PC-3 (cell line): ENCODE data around the gene ESF1. TPM values are rescaled to one million over a fixed set of nuclear protein-coding genes. Genes with fewer than 3 reads are reported as not detected.
A peak's percentile ranks its signal among the peaks of the same experiment; 100 is the strongest.

Source experiments
- ATAC-seq: fragments of 200-7000 bp; cut with Tn5 transposase; 2 replicates; pipeline ENCODE4 v1.9.1; 2020; ENCODE audit warnings: mild to moderate bottlenecking, moderate library complexity
- BruUV-seq: library from RNA; stranded (reverse); fragments of 400-500 nt; replicated peaks from 2 replicates; lab custom pipeline; 2021; lab: Mats Ljungman, UMichigan
- CTCF ChIA-PET: fragments of 300-600 bp; sonication (Branson Sonifier 250); formaldehyde crosslinking; loops from one replicate; lab custom pipeline; 2022; ENCODE audit warnings: antibody characterized with exemption; lab: Charles Lee
- POLR2A ChIA-PET: fragments of 300-600 bp; sonication (Branson Sonifier 250); formaldehyde crosslinking; loops from one replicate; lab custom pipeline; 2022; ENCODE audit warnings: antibody characterized with exemption; ENCODE audit not compliant: unreplicated experiment; lab: Charles Lee
- DNase-seq: peaks from one replicate; pipeline ENCODE4 v3.0.0-alpha.2; 2015
- H2AFZ ChIP-seq: fragments of 300-600 bp; sonication (generic); 2 replicates; pipeline ENCODE4 v1.6.0; 2016; ENCODE audit warnings: antibody characterized with exemption, low read length
- H3F3A ChIP-seq: fragments of 300-600 bp; sonication (generic); one replicate; pipeline ENCODE4 v1.6.0; 2017; ENCODE audit warnings: antibody characterized with exemption, low read length, control low read depth, mild to moderate bottlenecking; ENCODE audit not compliant: unreplicated experiment
- H3K27ac ChIP-seq: fragments of 300-600 bp; sonication (generic); 2 replicates; pipeline ENCODE4 v1.5.1; 2016; ENCODE audit warnings: mild to moderate bottlenecking, low read length
- H3K27me3 ChIP-seq: fragments of 300-600 bp; sonication (generic); 2 replicates; pipeline ENCODE4 v1.6.1; 2016; ENCODE audit warnings: low read length, mixed read lengths
- H3K36me3 ChIP-seq: fragments of 300-600 bp; sonication (generic); 2 replicates; pipeline ENCODE4 v1.6.1; 2016; ENCODE audit warnings: low read depth, mixed run types, low read length, mixed read lengths
- H3K4me1 ChIP-seq: fragments of 300-600 bp; sonication (generic); 2 replicates; pipeline ENCODE4 v1.5.1; 2016; ENCODE audit warnings: low read length; ENCODE audit not compliant: insufficient read depth
- H3K4me2 ChIP-seq: fragments of 300-600 bp; sonication (generic); 2 replicates; pipeline ENCODE4 v1.6.0; 2016; ENCODE audit warnings: low read length
- H3K4me3 ChIP-seq: fragments of 300-600 bp; sonication (generic); 2 replicates; pipeline ENCODE4 v1.5.1; 2016; ENCODE audit warnings: mild to moderate bottlenecking, low read length, mixed read lengths
- H3K79me2 ChIP-seq: fragments of 300-600 bp; sonication (generic); 2 replicates; pipeline ENCODE4 v1.6.1; 2017; ENCODE audit warnings: low read length, mixed read lengths
- H3K9ac ChIP-seq: fragments of 300-600 bp; sonication (generic); 2 replicates; pipeline ENCODE4 v1.6.0; 2016; ENCODE audit warnings: mild to moderate bottlenecking, low read length
- H3K9me2 ChIP-seq: fragments of 300-600 bp; sonication (generic); replicated peaks from 2 replicates; pipeline ENCODE4 v1.6.1; 2016; ENCODE audit warnings: mixed run types, low read length, mixed read lengths
- H3K9me3 ChIP-seq: fragments of 300-600 bp; sonication (generic); 2 replicates; pipeline ENCODE4 v1.6.1; 2016; ENCODE audit warnings: low read length, mixed read lengths
- H4K20me1 ChIP-seq: fragments of 300-600 bp; sonication (generic); 2 replicates; pipeline ENCODE4 v1.6.1; 2016; ENCODE audit warnings: low read length, mixed read lengths
- EZH2 ChIP-seq: fragments of 300-600 bp; sonication (generic); IDR thresholded peaks from one replicate; pipeline ENCODE4 v1.6.1; 2017; ENCODE audit warnings: antibody characterized with exemption, mild to moderate bottlenecking, low read length; ENCODE audit not compliant: unreplicated experiment
- EZH2phosphoT487 ChIP-seq: fragments of 300-600 bp; sonication (generic); IDR thresholded peaks from 2 replicates; pipeline ENCODE4 v1.6.1; 2018; ENCODE audit warnings: mild to moderate bottlenecking, antibody characterized with exemption, low read length, borderline replicate concordance
- intact Hi-C: fragments of 100-400 bp; cut with micrococcal nuclease; formaldehyde crosslinking; loops from 2 replicates; pipeline ENCODE4 v1.9.0; 2023
- total RNA-seq: library from RNA; depleted of rRNA; stranded (reverse); fragments of >200 nt; gene quantifications from 2 replicates; pipeline ENCODE4 v1.2.3, GENCODE V29; 2014
- TF ChIP-seq, protein P1 (sequence below): fragments of 300-600 bp; sonication (generic); conservative IDR thresholded peaks from 2 replicates; pipeline ENCODE4 v1.5.1; 2017; ENCODE audit warnings: antibody characterized with exemption, low read depth, mild to moderate bottlenecking, low read length

The ESF1 gene
- total RNA-seq, 1 experiment from 2014 or later = 13.7 TPM

GRCh38 chr20:13816757-13817156 lies 32.0 kb upstream of the ESF1 start:
- ATAC-seq (peak; percentile 59), DNase-seq (peak; percentile 64)
- no peaks in the 10 kb centered on the region for H3K9me3 ChIP-seq
- no peaks in the 10 kb centered on the region for H3K79me2 ChIP-seq
- no peaks in the 10 kb centered on the region for H3K27me3 ChIP-seq
- no peaks in the 10 kb centered on the region for H3F3A ChIP-seq
- ChIA-PET CTCF (no interaction called here), POLR2A (no interaction called here)
- TF ChIP-seq, protein P1, sequence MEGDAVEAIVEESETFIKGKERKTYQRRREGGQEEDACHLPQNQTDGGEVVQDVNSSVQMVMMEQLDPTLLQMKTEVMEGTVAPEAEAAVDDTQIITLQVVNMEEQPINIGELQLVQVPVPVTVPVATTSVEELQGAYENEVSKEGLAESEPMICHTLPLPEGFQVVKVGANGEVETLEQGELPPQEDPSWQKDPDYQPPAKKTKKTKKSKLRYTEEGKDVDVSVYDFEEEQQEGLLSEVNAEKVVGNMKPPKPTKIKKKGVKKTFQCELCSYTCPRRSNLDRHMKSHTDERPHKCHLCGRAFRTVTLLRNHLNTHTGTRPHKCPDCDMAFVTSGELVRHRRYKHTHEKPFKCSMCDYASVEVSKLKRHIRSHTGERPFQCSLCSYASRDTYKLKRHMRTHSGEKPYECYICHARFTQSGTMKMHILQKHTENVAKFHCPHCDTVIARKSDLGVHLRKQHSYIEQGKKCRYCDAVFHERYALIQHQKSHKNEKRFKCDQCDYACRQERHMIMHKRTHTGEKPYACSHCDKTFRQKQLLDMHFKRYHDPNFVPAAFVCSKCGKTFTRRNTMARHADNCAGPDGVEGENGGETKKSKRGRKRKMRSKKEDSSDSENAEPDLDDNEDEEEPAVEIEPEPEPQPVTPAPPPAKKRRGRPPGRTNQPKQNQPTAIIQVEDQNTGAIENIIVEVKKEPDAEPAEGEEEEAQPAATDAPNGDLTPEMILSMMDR = no peak
- no peak for TF ChIP-seq EZH2
- TF ChIP-seq EZH2phosphoT487 = no peak
- H3K4me2 ChIP-seq = peak overlapping the region; percentile 41
- peaks cover 50% of the 10 kb centered on the region for H3K36me3 ChIP-seq
- no peak overlapping the region for H3K4me3 ChIP-seq
- no peaks in the 10 kb centered on the region for H3K9me2 ChIP-seq
- H4K20me1 ChIP-seq = no peaks in the 10 kb centered on the region
- peaks cover 21% of the 10 kb centered on the region for H3K4me1 ChIP-seq
- intact Hi-C loops = no loop called here
- H3K27ac ChIP-seq = 0 out of 2 replicates have a peak overlapping the region, but pooled peaks have one; percentile 5
- no TSS peak for BruUV-seq
- H2AFZ ChIP-seq = no peak overlapping the region
- no peak overlapping the region for H3K9ac ChIP-seq

DNA sequence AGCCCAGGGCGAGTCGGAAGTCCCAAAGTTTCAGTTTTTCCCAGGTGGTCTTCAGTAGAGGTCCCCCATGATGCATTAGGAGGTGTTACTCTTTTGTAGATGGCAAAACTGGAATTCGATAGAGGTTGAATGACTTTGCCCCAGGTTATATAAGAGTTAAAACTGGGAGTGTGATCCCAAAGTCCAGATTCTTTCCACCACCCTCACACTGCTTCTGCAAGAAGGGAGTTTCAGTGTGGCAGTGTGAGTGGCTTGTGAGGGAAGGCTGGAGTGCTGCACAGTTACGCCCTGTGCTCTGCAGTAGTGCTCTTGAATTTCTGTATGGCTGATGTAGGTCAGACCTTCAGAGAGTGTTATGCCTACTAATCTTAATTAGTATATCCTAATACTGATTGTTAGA lies 30.0 kb upstream of the ESF1 start:
- Histone ChIP-seq H3K9me3 (no peaks in the 10 kb centered on the region), H3K4me1 (peaks cover 19% of the 10 kb centered on the region), H3K9ac (no peak overlapping the region), H3K9me2 (no peaks in the 10 kb centered on the region), H3K4me2 (no peak overlapping the region), H3K27ac (no peak overlapping the region), H3K36me3 (peaks cover 70% of the 10 kb centered on the region), H3K4me3 (no peak overlapping the region), H3K27me3 (no peaks in the 10 kb centered on the region), H3K79me2 (no peaks in the 10 kb centered on the region), H3F3A (no peaks in the 10 kb centered on the region), H2AFZ (no peak overlapping the region), H4K20me1 (no peaks in the 10 kb centered on the region)
- TF ChIP-seq, protein P1 = no peak
- TF ChIP-seq EZH2 (no peak), EZH2phosphoT487 (no peak)
- no peak for DNase-seq
- ChIA-PET CTCF (no interaction called here), POLR2A (no interaction called here)
- ATAC-seq = no peak
- BruUV-seq = no TSS peak
- intact Hi-C loops = no loop called here

DNA sequence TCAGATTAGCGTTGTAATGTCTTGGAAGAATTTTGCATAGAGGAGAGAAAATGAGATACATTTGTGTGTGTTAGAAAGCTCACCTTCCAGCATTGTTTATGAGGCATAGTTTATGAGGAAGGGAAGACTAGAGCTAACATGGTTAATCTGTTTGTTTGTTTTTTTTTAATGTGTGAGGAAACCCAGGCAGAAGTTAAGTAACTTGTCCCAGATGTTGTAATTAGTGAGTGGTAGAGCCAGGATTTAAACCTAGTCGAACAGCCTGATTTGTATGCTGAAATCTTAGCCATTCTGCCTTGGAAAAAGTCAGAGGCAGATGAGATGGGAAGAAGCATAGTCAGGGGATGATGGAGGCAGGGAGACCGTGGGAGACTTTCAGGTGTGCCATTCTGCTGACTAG lies 29.2 kb upstream of the ESF1 start:
- H3F3A ChIP-seq = no peaks in the 10 kb centered on the region
- CTCF ChIA-PET = interaction anchor here (0.6 kb wide), 1 partner anchor 153 kb away, joined by 3 read pairs; no protein-coding TSS in a partner anchor
- no peak overlapping the region for H3K27ac ChIP-seq
- H4K20me1 ChIP-seq = no peaks in the 10 kb centered on the region
- H3K4me1 ChIP-seq = peaks cover 19% of the 10 kb centered on the region
- peaks cover 78% of the 10 kb centered on the region for H3K36me3 ChIP-seq
- intact Hi-C loops = no loop called here
- no peak overlapping the region for H2AFZ ChIP-seq
- no peaks in the 10 kb centered on the region for H3K9me3 ChIP-seq
- no peak overlapping the region for H3K4me2 ChIP-seq
- no peak overlapping the region for H3K9ac ChIP-seq
- POLR2A ChIA-PET = no interaction called here
- ATAC-seq = no peak
- no peaks in the 10 kb centered on the region for H3K27me3 ChIP-seq
- TF ChIP-seq, protein P1 = no peak
- no peak for TF ChIP-seq EZH2
- TF ChIP-seq EZH2phosphoT487 = no peak
- no peak overlapping the region for H3K4me3 ChIP-seq
- no peaks in the 10 kb centered on the region for H3K79me2 ChIP-seq
- no TSS peak for BruUV-seq
- no peaks in the 10 kb centered on the region for H3K9me2 ChIP-seq
- no peak for DNase-seq
